Metanephros (tissue), 2 donors: ENCODE results near the gene CFAP45. TPM values are rescaled to one million over a fixed set of nuclear protein-coding genes. Genes with fewer than 3 reads are reported as not detected.

Source experiments
- small RNA-seq: library from RNA; depleted of rRNA; stranded (forward); fragments of <200 nt; gene quantifications from one replicate; pipeline ENCODE3, GENCODE V24; 2014; ENCODE audit warnings: low replicate concordance
- total RNA-seq: library from RNA; depleted of rRNA; stranded (reverse); fragments of >200 nt; gene quantifications from one replicate; pipeline ENCODE4 v1.2.3, GENCODE V29; 2014

The CFAP45 gene
- 0.41 TPM for total RNA-seq

GRCh38 chr1:159900086-159900680 lies at the start of gene CFAP45:
TSS of gene CFAP45 (minus strand) at chr1:159900165. CDS start at chr1:159900098, 67 bp downstream.

GRCh38 chr1:159945483-159946241 lies 45.7 kb upstream of the CFAP45 start, which contains the start of gene IGSF9:
TSS of gene IGSF9 (minus strand) at chr1:159945613. CDS start at chr1:159943454, 2,159 bp downstream.

GRCh38 chr1:159924791-159925718 lies 25.1 kb upstream of the CFAP45 start, which contains the start of gene TAGLN2:
TSS of gene TAGLN2 (minus strand) at chr1:159925507. CDS start at chr1:159920509, 4,998 bp downstream.

GRCh38 chr1:159862557-159862956 lies 37.4 kb downstream of the CFAP45 start, which contains the start of gene VSIG8:
TSS of gene VSIG8 (minus strand) at chr1:159862657. CDS start at chr1:159862521, 136 bp downstream.

GRCh38 chr1:159826441-159827101 lies 73.4 kb downstream of the CFAP45 start, which contains the start of gene SLAMF8:
TSS of gene SLAMF8 (plus strand) at chr1:159826873. CDS start at chr1:159826899, 26 bp downstream.

Small RNAs within 50 kb of the gene (small RNA-seq; reads per million reads assigned to genes)
- not detected for gene MIR4259
- gene RF00570, result 0.09 reads per million

Other genes with a start within 250 kb of the CFAP45 start
- gene CRP, start 185.6 kb downstream of the CFAP45 start, total RNA-seq, result not detected
- gene DUSP23, start 119.2 kb downstream of the CFAP45 start, total RNA-seq, result 27.0 TPM
- not detected for gene FCRL6, start 97.8 kb downstream of the CFAP45 start, total RNA-seq
- gene SLAMF8, start 73.3 kb downstream of the CFAP45 start, total RNA-seq, result 0.88 TPM
- gene VSIG8, start 37.5 kb downstream of the CFAP45 start, total RNA-seq, result 0.23 TPM
- gene TAGLN2, start 25.3 kb upstream of the CFAP45 start, total RNA-seq, result 109 TPM
- gene IGSF9, start 45.4 kb upstream of the CFAP45 start, total RNA-seq, result 5.8 TPM
- not detected for gene SLAMF9, start 54.1 kb upstream of the CFAP45 start, total RNA-seq
- gene PIGM, start 131.8 kb upstream of the CFAP45 start, total RNA-seq, result 5.7 TPM
- gene KCNJ10, start 170.0 kb upstream of the CFAP45 start, total RNA-seq, result 12.7 TPM
- 0.12 TPM for gene KCNJ9, start 181.4 kb upstream of the CFAP45 start, total RNA-seq
- gene IGSF8, start 198.5 kb upstream of the CFAP45 start, total RNA-seq, result 32.8 TPM
- gene ATP1A2, start 215.6 kb upstream of the CFAP45 start, total RNA-seq, result 36.4 TPM